OCI-LY1 (cell line): Measurements from ENCODE around the gene FHL2.

Source experiments
- H2AFZ ChIP-seq: fragments of 200-600 bp; sonication (generic), shearing (Covaris generic); 2 replicates; pipeline ENCODE4 v1.6.0; 2014; ENCODE audit warnings: antibody characterized with exemption, mild to moderate bottlenecking, low read length
- H3F3A ChIP-seq: fragments of 200-600 bp; sonication (generic), shearing (Covaris generic); 2 replicates; pipeline ENCODE4 v1.6.0; 2014; ENCODE audit warnings: mild to moderate bottlenecking, antibody characterized with exemption, low read length, moderate library complexity; ENCODE audit not compliant: insufficient read depth
- H3K27ac ChIP-seq: fragments of 200-600 bp; sonication (generic); 2 replicates; pipeline ENCODE4 v1.5.1; 2014; ENCODE audit warnings: low read length, mixed run types, mild to moderate bottlenecking, low read depth; ENCODE audit not compliant: poor library complexity, severe bottlenecking
- H3K27me3 ChIP-seq: fragments of 200-600 bp; sonication (generic); 2 replicates; pipeline ENCODE4 v1.6.0; 2014; ENCODE audit warnings: antibody characterized with exemption, mild to moderate bottlenecking, low read length, moderate library complexity; ENCODE audit not compliant: insufficient read depth
- H3K36me3 ChIP-seq: fragments of 200-600 bp; sonication (generic); 2 replicates; pipeline ENCODE4 v1.6.1; 2014; ENCODE audit warnings: mild to moderate bottlenecking, antibody characterized with exemption, low read length, moderate library complexity, mixed read lengths; ENCODE audit not compliant: insufficient read depth
- H3K4me1 ChIP-seq: fragments of 200-600 bp; sonication (generic); 2 replicates; pipeline ENCODE4 v1.5.1; 2014; ENCODE audit warnings: mild to moderate bottlenecking, low read length, moderate library complexity; ENCODE audit not compliant: insufficient read depth, severe bottlenecking
- H3K4me2 ChIP-seq: fragments of 200-600 bp; sonication (generic), shearing (Covaris generic); 2 replicates; pipeline ENCODE4 v1.6.1; 2014; ENCODE audit warnings: low read length
- H3K4me3 ChIP-seq: fragments of 200-600 bp; sonication (generic); 2 replicates; pipeline ENCODE4 v1.5.1; 2014; ENCODE audit warnings: low read length, low read depth, mild to moderate bottlenecking, mixed read lengths; ENCODE audit not compliant: poor library complexity, severe bottlenecking
- H3K79me2 ChIP-seq: fragments of 200-600 bp; shearing (Covaris generic); 2 replicates; pipeline ENCODE4 v1.6.1; 2016; ENCODE audit warnings: mixed run types, low read length, mixed read lengths; ENCODE audit not compliant: insufficient read depth
- H3K9ac ChIP-seq: fragments of 200-600 bp; sonication (generic), shearing (Covaris generic); 2 replicates; pipeline ENCODE4 v1.6.1; 2014; ENCODE audit warnings: mild to moderate bottlenecking, low read length, mixed read lengths
- H3K9me2 ChIP-seq: fragments of 200-600 bp; sonication (generic), shearing (Covaris generic); 2 replicates; pipeline ENCODE4 v1.6.1; 2014; ENCODE audit warnings: low read depth, mild to moderate bottlenecking, low read length, mixed read lengths
- H3K9me3 ChIP-seq: fragments of 200-600 bp; shearing (Covaris generic); 2 replicates; pipeline ENCODE4 v1.6.1; 2014; ENCODE audit warnings: low read length, mixed read lengths
- H4K20me1 ChIP-seq: fragments of 200-600 bp; sonication (generic), shearing (Covaris generic); 2 replicates; pipeline ENCODE4 v1.6.0; 2016; ENCODE audit warnings: mild to moderate bottlenecking, low read length; ENCODE audit not compliant: insufficient read depth
- EZH2 ChIP-seq: fragments of 200-600 bp; sonication (generic), shearing (Covaris generic); IDR thresholded peaks from 2 replicates; pipeline ENCODE4 v1.8.0; 2017; ENCODE audit warnings: borderline replicate concordance, mixed run types, mild to moderate bottlenecking, antibody characterized with exemption, low read length, moderate library complexity, mixed read lengths
- TF ChIP-seq, protein P1 (sequence below): fragments of 200-600 bp; sonication (generic), shearing (Covaris generic); IDR thresholded peaks from 2 replicates; pipeline ENCODE4 v1.5.1; 2017; ENCODE audit warnings: mild to moderate bottlenecking, antibody characterized with exemption, low read length, moderate library complexity, mixed read lengths

Gene FHL2

GRCh38 chr2:105422801-105423200 lies 23.9 kb upstream of the FHL2 start:
- TF ChIP-seq, protein P1, sequence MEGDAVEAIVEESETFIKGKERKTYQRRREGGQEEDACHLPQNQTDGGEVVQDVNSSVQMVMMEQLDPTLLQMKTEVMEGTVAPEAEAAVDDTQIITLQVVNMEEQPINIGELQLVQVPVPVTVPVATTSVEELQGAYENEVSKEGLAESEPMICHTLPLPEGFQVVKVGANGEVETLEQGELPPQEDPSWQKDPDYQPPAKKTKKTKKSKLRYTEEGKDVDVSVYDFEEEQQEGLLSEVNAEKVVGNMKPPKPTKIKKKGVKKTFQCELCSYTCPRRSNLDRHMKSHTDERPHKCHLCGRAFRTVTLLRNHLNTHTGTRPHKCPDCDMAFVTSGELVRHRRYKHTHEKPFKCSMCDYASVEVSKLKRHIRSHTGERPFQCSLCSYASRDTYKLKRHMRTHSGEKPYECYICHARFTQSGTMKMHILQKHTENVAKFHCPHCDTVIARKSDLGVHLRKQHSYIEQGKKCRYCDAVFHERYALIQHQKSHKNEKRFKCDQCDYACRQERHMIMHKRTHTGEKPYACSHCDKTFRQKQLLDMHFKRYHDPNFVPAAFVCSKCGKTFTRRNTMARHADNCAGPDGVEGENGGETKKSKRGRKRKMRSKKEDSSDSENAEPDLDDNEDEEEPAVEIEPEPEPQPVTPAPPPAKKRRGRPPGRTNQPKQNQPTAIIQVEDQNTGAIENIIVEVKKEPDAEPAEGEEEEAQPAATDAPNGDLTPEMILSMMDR: no peak
- TF ChIP-seq EZH2: no peak
- Histone ChIP-seq H3K27ac (no peak overlapping the region), H4K20me1 (no peaks in the 10 kb centered on the region)

DNA sequence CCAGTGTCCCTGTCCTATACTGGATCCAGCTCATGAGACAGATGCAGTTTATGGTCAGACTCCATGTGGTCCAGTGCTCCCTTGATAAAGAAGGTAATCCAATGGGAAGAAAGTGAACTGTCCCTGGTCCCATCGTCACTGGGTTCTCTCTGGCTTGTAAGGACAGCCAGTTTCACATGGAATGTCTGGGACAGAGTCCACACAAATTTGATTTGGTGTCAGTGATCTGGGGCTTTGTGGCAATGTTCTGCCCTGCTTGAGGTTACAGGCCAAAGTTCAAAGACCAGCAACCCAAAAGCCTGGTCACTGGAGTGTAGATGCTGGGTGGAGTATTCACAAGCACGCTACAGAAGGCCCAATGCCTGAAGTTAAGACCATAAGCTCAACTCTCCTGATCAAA lies 22.2 kb upstream of the FHL2 start:
- H3K9ac ChIP-seq: no peak overlapping the region
- no peak for TF ChIP-seq EZH2
- TF ChIP-seq, protein P1: no peak
- H3K9me2 ChIP-seq: no peaks in the 10 kb centered on the region
- no peak overlapping the region for H3K4me2 ChIP-seq
- no peaks in the 10 kb centered on the region for H3K79me2 ChIP-seq
- no peaks in the 10 kb centered on the region for H4K20me1 ChIP-seq
- H3K9me3 ChIP-seq: no peaks in the 10 kb centered on the region
- H3K27me3 ChIP-seq: no peaks in the 10 kb centered on the region
- no peaks in the 10 kb centered on the region for H3K36me3 ChIP-seq
- H3K27ac ChIP-seq: no peak overlapping the region
- no peaks in the 10 kb centered on the region for H3F3A ChIP-seq
- no peaks in the 10 kb centered on the region for H3K4me1 ChIP-seq
- H3K4me3 ChIP-seq: no peak overlapping the region
- no peak overlapping the region for H2AFZ ChIP-seq

More at GRCh38 chr2:105422801-105423200, 23.9 kb upstream of the FHL2 start:
- Histone ChIP-seq H3K9me3 (no peaks in the 10 kb centered on the region), H3K4me1 (no peaks in the 10 kb centered on the region), H2AFZ (no peak overlapping the region), H3K9me2 (no peaks in the 10 kb centered on the region), H3K4me3 (no peak overlapping the region), H3K9ac (no peak overlapping the region), H3F3A (no peaks in the 10 kb centered on the region), H3K27me3 (no peaks in the 10 kb centered on the region), H3K36me3 (no peaks in the 10 kb centered on the region), H3K4me2 (no peak overlapping the region), H3K79me2 (no peaks in the 10 kb centered on the region)

- Histone ChIP-seq H3K36me3 (no peaks in the 10 kb centered on the region), H3K9me2 (no peaks in the 10 kb centered on the region), H3K9me3 (no peaks in the 10 kb centered on the region), H3K4me1 (no peaks in the 10 kb centered on the region), H4K20me1 (no peaks in the 10 kb centered on the region), H3K9ac (no peak overlapping the region), H3K79me2 (no peaks in the 10 kb centered on the region), H2AFZ (no peak overlapping the region), H3K4me3 (no peak overlapping the region), H3K27me3 (no peaks in the 10 kb centered on the region), H3F3A (no peaks in the 10 kb centered on the region), H3K27ac (no peak overlapping the region), H3K4me2 (no peak overlapping the region)
- no peak for TF ChIP-seq EZH2
- TF ChIP-seq, protein P1: no peak
These were observed 19.7 kb upstream of the FHL2 start for GRCh38 chr2:105418522-105418921.
